Measurements from ENCODE around the gene XYLT1. TPM values are rescaled to one million over a fixed set of nuclear protein-coding genes. Genes with fewer than 3 reads are reported as not detected.

XYLT1 gene
- total RNA-seq, 1 experiment from 2014 or later = 7.5 TPM

DNA sequence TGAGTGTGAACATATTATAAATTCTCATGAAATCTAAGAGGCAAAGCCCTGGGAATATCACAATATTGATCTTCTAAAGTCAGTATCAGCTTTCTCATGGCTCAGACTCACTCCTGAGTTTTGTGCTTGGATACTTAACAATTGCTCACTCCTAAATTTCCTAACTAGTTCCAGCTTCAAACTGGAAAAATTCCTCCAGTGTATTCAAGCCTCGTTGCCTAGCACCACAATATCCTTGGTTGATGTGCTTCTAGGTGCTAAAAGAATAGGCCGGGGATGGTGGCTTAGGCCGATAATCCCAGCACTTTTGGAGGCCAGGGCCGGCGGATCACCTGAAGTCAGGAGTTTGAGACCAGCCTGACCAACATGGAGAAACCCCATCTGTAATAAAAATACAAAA lies 62.5 kb downstream of the XYLT1 start:
- CTCF ChIA-PET = no interaction called here

DNA sequence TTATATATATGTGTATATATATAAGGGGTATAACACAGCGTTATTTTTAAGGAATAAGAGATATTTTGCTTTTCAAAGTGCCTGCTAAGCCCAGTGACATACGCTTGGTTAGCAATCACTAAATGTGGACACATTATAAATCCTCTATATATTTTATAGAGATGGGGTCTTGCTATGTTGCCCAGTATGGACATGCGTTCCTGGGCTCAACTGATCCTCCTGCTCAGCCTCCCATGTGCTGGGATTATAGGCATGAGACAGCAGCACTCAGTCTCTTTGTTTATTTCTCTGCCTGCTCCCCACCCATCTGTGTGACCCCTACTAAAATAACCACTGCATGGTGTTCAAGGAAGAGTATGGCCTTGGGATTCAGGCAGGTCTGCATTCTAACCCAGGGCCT lies 63.4 kb downstream of the XYLT1 start:
- no peak overlapping the region for H3K27ac Mint-ChIP-seq (ENCODE audit: unreplicated experiment)
- H3K4me3 Mint-ChIP-seq (ENCODE audit: low read depth, unreplicated experiment) = no peak overlapping the region
- H3K27me3 Mint-ChIP-seq (ENCODE audit: unreplicated experiment) = no peaks in the 10 kb centered on the region
- CTCF ChIA-PET = no interaction called here
- intact Hi-C loops (cut with micrococcal nuclease; ENCODE audit: unreplicated experiment) = no loop called here
- TF ChIP-seq, protein P1, sequence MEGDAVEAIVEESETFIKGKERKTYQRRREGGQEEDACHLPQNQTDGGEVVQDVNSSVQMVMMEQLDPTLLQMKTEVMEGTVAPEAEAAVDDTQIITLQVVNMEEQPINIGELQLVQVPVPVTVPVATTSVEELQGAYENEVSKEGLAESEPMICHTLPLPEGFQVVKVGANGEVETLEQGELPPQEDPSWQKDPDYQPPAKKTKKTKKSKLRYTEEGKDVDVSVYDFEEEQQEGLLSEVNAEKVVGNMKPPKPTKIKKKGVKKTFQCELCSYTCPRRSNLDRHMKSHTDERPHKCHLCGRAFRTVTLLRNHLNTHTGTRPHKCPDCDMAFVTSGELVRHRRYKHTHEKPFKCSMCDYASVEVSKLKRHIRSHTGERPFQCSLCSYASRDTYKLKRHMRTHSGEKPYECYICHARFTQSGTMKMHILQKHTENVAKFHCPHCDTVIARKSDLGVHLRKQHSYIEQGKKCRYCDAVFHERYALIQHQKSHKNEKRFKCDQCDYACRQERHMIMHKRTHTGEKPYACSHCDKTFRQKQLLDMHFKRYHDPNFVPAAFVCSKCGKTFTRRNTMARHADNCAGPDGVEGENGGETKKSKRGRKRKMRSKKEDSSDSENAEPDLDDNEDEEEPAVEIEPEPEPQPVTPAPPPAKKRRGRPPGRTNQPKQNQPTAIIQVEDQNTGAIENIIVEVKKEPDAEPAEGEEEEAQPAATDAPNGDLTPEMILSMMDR (IDR thresholded peaks at IDR 0.05; ENCODE audit: unreplicated experiment) = no peak
- no TSS peak for BruUV-seq (replicated peaks)
- H3K4me1 Mint-ChIP-seq (ENCODE audit: low read depth, unreplicated experiment) = no peaks in the 10 kb centered on the region
- H3K36me3 Mint-ChIP-seq (ENCODE audit: insufficient read depth, unreplicated experiment) = no peaks in the 10 kb centered on the region
- no peak for DNase-seq
- H3K9me3 Mint-ChIP-seq (ENCODE audit: low read depth, unreplicated experiment) = peaks cover 2% of the 10 kb centered on the region

More for the DNA sequence above, 62.5 kb downstream of the XYLT1 start:
- BruUV-seq (replicated peaks) = no TSS peak
- no peaks in the 10 kb centered on the region for H3K36me3 Mint-ChIP-seq (ENCODE audit: insufficient read depth, unreplicated experiment)
- H3K27ac Mint-ChIP-seq (ENCODE audit: unreplicated experiment) = no peak overlapping the region
- H3K27me3 Mint-ChIP-seq (ENCODE audit: unreplicated experiment) = no peaks in the 10 kb centered on the region
- H3K4me3 Mint-ChIP-seq (ENCODE audit: low read depth, unreplicated experiment) = no peak overlapping the region
- intact Hi-C loops (cut with micrococcal nuclease; ENCODE audit: unreplicated experiment) = no loop called here
- TF ChIP-seq, protein P1 (IDR thresholded peaks at IDR 0.05; ENCODE audit: unreplicated experiment) = no peak
- no peaks in the 10 kb centered on the region for H3K4me1 Mint-ChIP-seq (ENCODE audit: low read depth, unreplicated experiment)
- DNase-seq = no peak
- peaks cover 2% of the 10 kb centered on the region for H3K9me3 Mint-ChIP-seq (ENCODE audit: low read depth, unreplicated experiment)

DNA sequence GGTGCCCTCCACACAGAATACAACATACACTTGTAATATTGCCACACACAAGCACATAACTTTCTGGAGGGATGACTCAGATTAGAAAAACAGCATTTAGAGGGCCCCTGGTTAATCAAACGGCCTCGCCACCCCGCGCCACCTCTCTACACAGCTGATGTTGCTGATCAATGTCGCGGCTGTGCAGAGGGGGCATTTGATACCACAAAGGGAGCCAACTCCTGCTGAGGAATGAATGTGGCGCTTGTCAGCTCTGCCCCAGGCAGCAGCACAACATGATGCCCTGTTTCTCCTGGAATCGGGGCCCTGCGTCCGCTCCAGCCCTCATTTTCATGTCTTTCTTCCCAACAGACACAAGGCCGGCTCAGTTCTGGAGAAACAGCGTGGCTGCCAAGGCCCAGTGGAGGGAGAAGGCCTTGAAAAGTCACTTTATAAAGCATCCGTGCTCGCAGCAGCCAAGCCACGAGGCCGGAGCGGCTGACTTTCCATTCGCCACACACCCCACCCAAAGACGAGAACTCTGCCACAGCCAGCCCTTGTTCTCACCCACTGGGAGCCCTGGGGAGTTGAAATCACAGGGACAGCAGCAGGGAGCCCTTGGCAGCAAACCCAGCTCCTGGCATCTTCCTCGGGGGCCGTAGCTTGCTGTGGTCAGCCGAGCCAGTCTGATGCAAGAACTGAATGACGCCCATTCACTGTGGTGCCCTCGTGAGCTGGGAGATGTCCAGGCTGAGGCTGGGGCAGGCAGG lies 65.6 kb downstream of the XYLT1 start:
- Mint-ChIP-seq H3K4me1 (ENCODE audit: low read depth, unreplicated experiment) (no peaks in the 10 kb centered on the region), H3K27me3 (ENCODE audit: unreplicated experiment) (no peaks in the 10 kb centered on the region), H3K36me3 (ENCODE audit: insufficient read depth, unreplicated experiment) (no peaks in the 10 kb centered on the region), H3K9me3 (ENCODE audit: low read depth, unreplicated experiment) (peaks cover 2% of the 10 kb centered on the region), H3K4me3 (ENCODE audit: low read depth, unreplicated experiment) (no peak overlapping the region), H3K27ac (ENCODE audit: unreplicated experiment) (no peak overlapping the region)
- TF ChIP-seq, protein P1 (IDR thresholded peaks at IDR 0.05; ENCODE audit: unreplicated experiment) = no peak
- intact Hi-C loops (cut with micrococcal nuclease; ENCODE audit: unreplicated experiment) = no loop called here
- CTCF ChIA-PET = no interaction called here
- no peak for DNase-seq
- BruUV-seq (replicated peaks) = no TSS peak

DNA sequence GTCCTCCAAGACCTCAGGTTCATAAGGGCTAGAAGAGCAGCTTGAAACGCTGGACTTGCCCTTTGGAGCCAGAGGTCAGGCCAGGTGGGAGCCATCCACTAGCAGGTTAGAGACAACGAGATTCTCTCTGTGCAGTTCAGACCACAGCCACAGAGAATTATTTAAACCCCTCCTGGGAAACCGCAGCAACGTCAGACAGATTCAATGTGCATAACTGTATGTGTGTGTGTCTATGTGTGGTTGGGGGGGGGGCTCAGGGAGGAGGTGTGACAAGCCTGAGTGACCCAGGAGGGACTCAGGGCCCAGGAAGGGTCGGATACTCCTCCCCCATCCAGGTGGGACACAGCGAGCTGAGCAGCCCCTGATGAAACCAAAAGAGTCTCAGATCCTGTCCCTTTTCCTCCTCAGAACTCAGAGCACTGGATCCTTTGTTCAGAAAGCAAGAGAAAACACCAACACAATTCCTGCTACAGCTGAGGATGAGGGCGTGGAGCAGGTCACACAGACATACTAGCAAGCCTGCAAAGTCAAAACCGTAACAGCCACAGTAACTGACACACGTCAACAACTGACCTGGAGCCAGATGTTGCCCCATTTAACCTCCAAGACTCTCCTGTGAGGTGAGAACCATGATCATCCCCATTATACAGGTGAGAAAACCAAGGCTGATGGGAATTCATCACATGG lies 66.8 kb downstream of the XYLT1 start:
- H3K4me1 Mint-ChIP-seq (ENCODE audit: low read depth, unreplicated experiment) = no peaks in the 10 kb centered on the region
- TF ChIP-seq, protein P1 (IDR thresholded peaks at IDR 0.05; ENCODE audit: unreplicated experiment) = no peak
- no peaks in the 10 kb centered on the region for H3K27me3 Mint-ChIP-seq (ENCODE audit: unreplicated experiment)
- no peak overlapping the region for H3K27ac Mint-ChIP-seq (ENCODE audit: unreplicated experiment)
- intact Hi-C loops (cut with micrococcal nuclease; ENCODE audit: unreplicated experiment) = no loop called here
- CTCF ChIA-PET = no interaction called here
- H3K36me3 Mint-ChIP-seq (ENCODE audit: insufficient read depth, unreplicated experiment) = no peaks in the 10 kb centered on the region
- DNase-seq = no peak
- H3K4me3 Mint-ChIP-seq (ENCODE audit: low read depth, unreplicated experiment) = no peak overlapping the region
- no TSS peak for BruUV-seq (replicated peaks)
- peaks cover 1% of the 10 kb centered on the region for H3K9me3 Mint-ChIP-seq (ENCODE audit: low read depth, unreplicated experiment)
